ENCODE results near the gene FADS2. TPM values are rescaled to one million over a fixed set of nuclear protein-coding genes. Genes with fewer than 3 reads are reported as not detected.
A peak's percentile ranks its signal among the peaks of the same experiment; 100 is the strongest.

FADS2 gene
- total and polyA plus RNA-seq, 9 of the 15 experiments (the other 6 are each of a cell fraction or from before 2014, with no cell fraction given): 2.9 to 42.8 (median 16.2) TPM

- TF ChIP-seq ATF3 (IDR thresholded peaks at IDR 0.05) (no peak), ATF3 (CRISPR knock-in tag; conservative IDR thresholded peaks at IDR 0.05) (0 out of 2 replicates have a peak, but pooled peaks have one; percentile 30), EGR1 (conservative IDR thresholded peaks at IDR 0.05) (no peak), RBM17 (IDR thresholded peaks at IDR 0.05; ENCODE audit: borderline replicate concordance, low read depth, low read length) (no peak), SMARCC2 (IDR thresholded peaks at IDR 0.05; ENCODE audit: low read depth) (0 out of 2 replicates have a peak, but pooled peaks have one; percentile 19), NFE2L1 (tag; IDR thresholded peaks at IDR 0.05; ENCODE audit: borderline replicate concordance, low read depth) (no peak), ZBTB26 (CRISPR knock-in tag; IDR thresholded peaks at IDR 0.05) (peak; percentile 42; the same call in 1 of the 2 replicates), ZNF766 (CRISPR knock-in tag; conservative IDR thresholded peaks at IDR 0.05) (no peak), MECOM (CRISPR knock-in tag; IDR thresholded peaks at IDR 0.05) (peak; percentile 69; the same call in 1 of the 2 replicates), GTF2F1 (IDR thresholded peaks at IDR 0.05; ENCODE audit: low read depth, low read length) (no peak), MEF2D (tag; conservative IDR thresholded peaks at IDR 0.05; ENCODE audit: low read depth) (0 out of 2 replicates have a peak, but pooled peaks have one; percentile 42), E2F4 (CRISPR knock-in tag; IDR thresholded peaks at IDR 0.05; ENCODE audit: low read depth) (peak; percentile 33; the same call in 1 of the 2 replicates), TAF1 (IDR thresholded peaks at IDR 0.05; ENCODE audit: control insufficient read depth, extremely low read depth, insufficient read depth, low read length, severe bottlenecking) (peak; percentile 9), ZNF655 (CRISPR knock-in tag; IDR thresholded peaks at IDR 0.05) (0 out of 2 replicates have a peak, but pooled peaks have one; percentile 59), HOMEZ (CRISPR knock-in tag; IDR thresholded peaks at IDR 0.05) (no peak), ARNT (IDR thresholded peaks at IDR 0.05) (peak in 1 of 2 experiments; percentile 48; a peak in 1 of 4 replicates), BRD9 (IDR thresholded peaks at IDR 0.05; ENCODE audit: low read depth, partially characterized antibody) (peak; percentile 84), THAP12 (CRISPR knock-in tag; IDR thresholded peaks at IDR 0.05) (no peak)
These were observed 13.7 kb upstream of the FADS2 start (continued) for GRCh38 chr11:61814247-61814957.
